ENCODE results near the gene UBAC1.

Gene UBAC1

DNA sequence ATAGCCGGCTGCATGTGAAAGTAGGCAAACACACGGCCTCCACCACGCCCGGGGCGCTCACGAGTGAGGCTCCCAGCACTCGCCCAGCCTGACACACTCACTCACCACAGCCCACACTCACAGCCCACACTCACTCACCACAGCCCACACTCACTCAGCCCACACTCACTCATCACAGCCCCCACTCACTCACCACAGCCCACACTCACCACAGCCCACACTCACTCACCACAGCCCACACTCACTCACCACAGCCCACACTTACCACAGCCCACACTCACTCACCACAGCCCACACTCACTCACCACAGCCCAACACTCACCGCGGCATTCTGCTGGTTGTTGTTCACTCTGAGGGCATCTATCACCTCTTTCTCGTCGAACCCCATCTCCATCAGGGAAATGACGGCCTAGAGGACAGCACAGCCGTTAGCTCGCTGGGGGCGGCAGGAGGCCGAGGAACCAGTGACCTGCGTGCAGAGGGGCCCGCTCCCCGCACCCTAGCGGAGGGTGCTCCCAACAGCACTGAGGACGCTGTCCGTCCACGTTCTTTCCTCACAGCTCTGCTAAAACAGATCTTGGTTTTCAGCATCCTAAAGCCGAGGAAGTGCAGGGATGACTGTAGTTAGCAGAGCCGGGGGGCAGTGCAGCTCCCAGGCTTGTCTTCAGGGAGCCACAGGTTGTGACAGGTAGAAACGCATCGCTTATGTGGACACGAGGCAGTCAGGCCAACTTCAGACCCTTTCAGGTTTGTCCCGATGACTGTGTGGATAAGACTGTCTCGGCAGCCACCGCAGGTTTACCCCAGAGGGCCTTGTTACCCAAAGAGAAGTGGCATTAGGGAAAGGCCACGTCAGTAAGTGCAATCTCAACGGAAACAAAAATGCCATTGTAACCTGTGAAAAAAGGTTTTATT lies 21.6 kb downstream of the UBAC1 start:
- no peak for DNase-seq (ENCODE audit: low read depth)

DNA sequence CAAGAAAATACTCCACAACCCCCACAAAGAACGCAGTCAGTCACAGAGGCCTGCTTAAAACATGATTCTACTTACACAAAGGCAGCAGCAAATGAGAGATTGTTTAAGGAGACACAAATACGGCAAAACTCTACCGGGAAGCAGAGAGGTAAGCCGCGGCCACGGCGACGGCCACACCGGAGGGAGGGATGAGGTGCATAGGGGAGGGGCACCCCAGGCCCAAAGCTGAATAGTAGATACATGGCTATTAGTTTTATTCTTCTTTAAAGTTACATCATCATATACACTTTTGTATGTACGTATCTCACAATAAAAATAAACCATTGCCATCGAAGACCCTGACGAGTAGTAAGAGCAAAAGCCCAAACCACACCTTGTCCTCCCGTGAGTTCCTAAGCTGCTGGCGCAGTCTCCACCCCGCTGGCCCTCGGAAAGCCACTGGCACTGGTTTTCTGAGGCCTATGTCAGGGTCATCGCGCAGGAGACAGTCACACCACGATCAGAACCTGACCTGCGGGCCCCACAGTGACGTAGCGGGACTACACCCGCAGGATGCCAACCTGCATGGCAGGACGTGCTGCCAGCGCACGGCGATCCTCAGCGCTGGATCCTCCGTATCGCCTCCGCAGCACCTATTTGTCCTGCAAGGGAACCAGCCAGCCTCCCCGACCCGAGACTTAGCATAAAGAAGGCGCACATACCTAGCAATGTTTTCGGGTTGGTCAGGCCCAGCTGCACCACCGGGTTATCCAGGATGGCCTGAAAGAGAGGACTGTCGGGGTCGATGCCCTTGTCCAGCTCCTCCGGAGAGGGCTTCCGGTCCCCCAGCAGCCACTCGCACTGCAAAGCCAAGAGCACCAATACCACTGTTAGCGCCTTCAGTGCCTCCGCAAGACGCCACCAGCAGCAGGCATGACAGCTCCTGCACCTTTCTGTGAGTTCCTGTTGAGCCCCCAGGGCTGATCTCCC lies 23.4 kb downstream of the UBAC1 start:
- DNase-seq (ENCODE audit: low read depth), result no peak

DNA sequence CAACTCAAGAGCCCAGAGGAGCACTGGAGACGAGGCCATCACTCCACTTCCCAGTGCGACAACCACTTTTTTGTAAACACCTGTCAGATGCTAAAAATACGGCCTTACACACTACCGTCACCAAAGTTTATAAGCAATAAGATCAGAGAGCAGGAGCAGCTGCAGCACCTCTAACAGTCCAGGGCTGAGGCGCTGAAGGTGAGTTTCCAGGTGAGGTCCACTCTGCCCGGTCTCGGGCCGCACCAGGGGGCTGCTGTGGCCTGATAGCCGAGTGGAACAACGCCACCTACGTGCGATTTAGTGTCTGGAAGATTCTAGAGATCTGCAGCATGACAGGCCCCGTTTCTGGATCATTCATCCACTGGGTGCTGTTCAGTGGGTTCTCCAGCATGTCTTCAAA lies 28.1 kb downstream of the UBAC1 start:
- DNase-seq (ENCODE audit: low read depth), result no peak

DNA sequence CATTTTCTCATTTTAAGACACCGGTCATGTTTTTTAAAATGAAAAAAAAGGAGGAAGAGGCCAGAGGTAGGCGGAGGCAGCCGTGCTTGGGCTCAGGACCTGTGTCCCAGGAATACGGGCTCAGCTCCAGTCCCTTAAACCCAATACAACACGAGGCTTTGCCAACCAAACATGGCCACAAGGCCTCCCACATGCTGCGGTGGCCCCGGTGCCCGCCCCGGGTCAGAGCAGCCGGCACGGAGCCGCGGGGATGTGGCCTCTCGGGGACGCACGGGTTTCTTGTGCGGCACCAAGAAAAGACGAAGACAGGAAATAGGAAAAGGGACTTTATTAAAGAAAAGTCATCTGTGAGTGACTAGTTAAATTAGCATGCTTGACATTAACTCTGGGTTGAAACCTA lies 28.5 kb downstream of the UBAC1 start:
- no peak for DNase-seq (ENCODE audit: low read depth)

DNA sequence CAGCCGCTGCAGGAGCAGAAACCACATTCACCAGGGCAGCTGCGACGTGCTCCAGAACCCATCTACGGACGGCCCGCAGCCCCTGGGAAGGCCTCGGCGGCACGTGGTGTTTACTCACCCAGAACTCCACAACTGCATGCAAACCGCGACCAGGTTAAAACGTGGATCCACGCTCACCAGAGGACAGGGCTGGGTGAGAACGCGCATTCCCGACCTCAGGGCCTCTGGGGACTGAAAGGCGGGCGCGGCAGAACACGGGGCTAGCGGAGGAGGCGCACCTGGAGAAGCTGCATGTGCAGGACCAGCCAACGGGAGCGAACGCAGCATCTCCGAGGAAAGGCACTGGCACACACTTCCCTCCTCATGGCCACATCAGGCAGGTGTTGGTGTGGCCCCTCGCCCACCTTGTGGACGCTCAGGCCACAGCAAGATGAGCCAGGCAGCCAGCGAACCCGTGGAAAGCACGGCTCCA lies 29.8 kb downstream of the UBAC1 start:
- no peak for DNase-seq (ENCODE audit: low read depth)

DNA sequence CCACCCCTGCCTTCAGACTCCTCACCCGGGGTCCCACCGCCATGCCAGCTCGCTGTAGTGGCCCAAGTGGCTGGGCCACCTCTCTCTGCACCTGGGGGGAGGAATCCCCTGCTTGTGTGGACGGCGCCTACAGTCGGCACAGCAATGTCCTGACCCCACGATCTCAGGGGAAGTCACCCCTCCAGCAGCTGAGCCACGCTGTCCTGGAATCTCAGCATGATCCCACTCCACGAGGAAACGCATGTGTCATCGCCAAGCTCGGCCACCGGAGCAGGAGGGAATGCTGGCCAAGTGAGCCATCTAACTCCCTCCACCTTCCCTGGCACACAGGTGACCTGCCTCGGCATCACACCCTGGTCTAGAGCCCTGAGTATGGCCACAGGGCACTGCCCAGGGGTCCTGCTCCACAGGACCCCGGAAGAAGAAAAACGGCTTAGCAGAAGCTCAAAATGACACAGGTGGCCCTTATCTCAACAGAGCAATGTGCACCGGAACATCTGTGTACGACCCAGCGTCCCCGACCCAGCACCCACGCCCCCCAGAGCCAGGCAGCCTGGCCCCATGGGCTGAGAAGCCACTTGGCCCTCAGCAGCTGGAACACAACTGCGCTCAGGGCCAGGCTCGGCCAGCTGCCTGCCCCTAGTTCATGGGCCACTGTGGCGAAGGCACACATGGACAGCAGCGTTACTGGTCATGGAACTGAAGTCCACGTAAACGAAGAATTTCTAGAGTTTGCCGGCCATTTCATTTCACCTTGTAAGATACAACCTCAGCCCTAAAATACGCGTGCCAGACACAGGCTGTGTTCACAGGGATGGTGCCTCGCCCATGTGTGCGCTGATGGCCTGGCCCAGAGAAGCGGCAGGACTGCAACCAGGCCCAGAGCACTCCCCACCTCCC lies 30.5 kb downstream of the UBAC1 start:
- DNase-seq (ENCODE audit: low read depth), result no peak

DNA sequence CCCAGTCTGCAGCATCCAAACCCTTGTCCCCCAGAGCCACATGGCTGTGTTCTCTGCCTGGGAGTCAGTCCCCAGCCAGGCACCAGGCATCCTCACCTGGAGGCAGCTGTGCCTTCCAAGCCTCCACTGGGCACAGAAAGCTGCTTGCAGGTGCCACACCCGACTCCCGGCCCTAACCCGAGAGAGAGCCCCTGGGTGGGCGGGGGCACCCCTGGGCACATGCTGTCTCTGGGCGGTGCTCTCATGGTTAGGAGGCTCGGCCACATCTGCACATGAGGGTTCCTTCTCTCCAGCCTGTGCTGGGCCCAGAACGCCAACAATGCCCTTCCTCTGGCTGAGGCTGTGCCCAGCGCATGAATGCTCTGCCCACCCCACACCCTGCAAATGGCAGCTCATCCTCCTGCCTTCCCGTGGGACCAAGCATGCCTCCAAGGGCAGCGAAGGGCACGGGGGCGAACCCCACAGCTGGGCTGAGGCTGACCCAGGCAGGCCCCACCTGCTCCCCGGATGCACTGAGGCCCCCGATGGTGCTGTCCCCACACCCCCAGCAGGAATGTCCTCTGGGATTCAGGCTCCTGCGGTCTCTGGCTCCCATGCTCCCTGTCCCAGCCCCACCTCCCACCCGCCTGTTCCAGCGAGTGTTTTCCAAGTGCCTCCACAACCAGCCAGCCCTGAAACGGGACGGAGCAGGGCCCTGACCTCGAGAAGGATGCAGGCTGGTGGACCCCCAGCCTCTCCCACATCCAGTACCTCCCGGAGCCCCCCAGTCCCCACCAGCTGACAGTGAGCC lies 31.3 kb downstream of the UBAC1 start:
- DNase-seq (ENCODE audit: low read depth), result no peak

DNA sequence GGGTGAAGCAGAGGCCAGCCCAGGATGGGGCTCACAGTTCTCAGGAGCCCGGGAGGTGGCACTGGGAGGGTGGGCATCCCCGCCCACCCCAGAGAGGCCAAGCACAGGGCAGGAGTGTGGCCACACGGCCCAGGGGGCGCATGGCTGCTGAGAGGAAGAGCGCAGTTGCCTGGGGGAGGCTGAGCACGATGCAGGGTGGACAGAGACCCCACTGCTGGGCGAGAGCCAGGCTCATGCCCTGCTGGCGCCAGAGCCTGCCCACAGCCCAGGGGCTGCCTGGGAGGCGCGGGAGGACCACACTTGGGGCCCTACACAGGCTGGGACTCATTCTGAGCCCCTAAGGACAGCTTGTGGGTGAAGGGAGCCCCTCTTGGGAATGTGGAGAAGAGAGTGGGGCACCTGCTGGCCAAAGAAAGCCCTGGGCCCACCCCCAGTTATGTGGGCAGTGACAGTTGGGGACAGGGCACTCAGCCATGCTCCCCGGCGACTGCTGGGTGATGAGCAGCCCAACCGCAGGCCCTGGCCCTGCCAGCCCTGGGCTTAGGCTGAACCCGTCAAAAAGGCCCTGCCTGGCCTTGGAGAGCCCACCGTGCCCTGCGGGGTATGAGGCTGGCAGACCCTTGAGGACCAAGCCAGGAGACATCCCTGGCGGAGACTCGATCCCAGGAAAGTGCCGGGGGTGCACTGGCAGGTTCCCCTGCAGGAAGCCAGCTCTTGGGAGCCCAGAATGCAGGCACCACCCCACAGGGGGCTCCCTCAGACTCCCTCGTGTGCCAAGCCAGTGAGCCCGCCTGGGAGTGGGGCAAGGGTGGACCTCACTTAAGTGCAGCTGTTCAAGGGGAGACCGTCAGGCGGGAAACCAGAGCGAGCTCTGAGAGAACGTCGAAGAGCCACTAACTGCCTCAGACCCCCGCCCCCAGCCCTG lies 32.2 kb downstream of the UBAC1 start:
- DNase-seq (ENCODE audit: low read depth), result no peak

DNA sequence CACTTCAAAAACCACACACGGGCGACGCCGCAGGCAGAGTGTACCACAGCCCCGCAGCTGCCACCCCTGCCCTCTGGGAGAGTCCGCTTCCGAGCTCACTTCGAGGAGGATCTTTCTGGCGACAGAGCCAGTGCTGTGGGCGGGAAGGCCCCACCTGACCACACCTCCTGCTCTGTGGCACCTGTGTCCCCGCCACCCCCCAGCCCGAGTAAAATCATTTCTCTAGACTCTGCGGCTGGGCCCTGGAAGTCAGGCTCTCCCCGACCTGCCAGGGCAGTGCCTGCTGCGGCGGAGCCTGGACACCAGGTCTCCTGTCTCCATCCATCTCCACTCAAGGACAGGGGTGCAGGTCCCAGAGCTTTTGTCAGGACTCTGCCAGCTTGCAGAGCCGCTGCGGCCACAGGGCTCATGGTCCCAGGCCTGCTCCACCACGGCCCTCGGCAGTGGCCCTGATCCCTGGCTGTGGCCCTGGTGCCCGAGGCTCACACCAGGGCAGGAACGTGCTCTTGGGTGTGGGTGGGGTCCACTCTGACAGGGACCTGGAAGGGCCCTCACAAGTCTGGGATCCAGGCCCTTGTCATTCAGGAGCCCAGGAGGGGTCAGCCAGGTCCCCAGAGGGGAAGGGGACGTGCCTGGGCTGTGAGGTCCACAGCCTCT lies 33.0 kb downstream of the UBAC1 start:
- no peak for DNase-seq (ENCODE audit: low read depth)

DNA sequence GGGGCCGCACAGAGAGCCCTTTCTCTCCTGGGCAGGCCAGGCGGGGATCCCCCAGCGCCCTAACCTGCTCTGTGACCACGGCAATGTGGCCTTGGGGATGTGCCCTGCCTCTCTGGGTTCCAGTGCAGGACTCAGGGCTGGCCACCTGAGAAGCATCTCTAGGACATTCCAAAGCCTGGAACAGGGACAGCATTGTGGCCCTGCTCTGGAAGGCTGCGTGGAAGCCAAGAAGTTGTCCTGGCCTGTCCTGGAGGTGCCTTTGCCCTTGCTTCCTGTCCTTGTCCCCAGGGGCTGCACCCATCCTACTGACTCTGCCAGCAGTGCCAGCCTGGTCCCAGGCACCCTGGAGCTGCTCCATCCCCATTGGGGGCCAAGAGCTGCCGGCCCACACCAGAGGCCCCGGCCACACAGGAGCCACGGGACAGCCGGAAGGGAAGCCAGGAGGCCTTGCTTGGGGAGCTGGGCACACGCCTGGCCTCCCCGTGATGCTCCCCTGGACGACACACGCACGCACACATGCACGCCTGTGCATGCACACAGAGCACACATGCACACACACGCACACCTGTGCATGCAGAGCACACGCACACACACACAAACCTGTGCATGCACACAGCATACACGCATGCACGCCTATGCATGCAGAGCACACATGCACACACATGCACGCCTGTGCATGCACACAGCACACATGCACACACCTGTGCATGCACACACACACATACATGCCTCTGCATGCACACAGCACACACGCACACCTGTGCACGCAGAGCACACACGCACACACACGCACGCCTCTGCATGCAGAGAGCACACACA lies 33.8 kb downstream of the UBAC1 start:
- DNase-seq (ENCODE audit: low read depth), result no peak

DNA sequence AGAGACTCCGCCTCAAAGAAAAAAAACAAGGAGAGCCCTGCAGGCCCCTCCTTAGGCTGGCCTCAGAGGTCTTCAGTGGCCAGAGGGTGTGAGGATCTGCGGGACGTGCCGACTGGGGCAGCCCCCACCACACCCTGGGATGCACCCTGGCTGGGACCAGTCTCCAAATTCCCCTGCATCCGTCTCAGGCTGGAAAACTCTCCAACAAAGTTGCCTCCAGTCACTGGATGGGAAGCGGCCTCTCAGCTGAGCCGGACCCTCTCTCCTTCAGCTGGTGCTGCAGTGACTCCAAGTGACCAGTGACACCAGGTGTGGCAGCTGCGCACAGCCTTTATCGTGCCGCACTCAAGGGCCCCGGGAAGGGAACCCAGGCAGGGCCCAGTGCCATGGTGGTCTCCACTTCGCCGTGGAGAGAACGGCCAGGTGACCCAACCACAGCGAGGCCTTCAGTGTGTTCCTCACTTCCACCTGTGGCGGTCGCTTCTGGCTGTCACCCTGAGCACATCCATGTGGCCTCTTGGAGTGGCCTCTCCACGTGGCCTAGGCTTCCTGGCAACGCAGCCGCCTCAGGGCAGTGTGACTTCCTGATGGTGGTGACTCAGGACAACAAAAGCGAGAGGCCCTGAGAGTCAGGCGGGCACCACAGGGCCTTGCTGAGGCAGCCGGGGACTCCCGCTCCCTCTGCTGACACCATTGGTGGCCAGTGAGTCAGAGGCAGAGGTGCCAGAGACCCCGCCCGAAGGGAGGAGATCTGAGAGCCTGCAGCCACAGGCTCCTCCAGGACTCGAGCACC lies 34.6 kb downstream of the UBAC1 start:
- peak; percentile 59 for DNase-seq (ENCODE audit: low read depth)

DNA sequence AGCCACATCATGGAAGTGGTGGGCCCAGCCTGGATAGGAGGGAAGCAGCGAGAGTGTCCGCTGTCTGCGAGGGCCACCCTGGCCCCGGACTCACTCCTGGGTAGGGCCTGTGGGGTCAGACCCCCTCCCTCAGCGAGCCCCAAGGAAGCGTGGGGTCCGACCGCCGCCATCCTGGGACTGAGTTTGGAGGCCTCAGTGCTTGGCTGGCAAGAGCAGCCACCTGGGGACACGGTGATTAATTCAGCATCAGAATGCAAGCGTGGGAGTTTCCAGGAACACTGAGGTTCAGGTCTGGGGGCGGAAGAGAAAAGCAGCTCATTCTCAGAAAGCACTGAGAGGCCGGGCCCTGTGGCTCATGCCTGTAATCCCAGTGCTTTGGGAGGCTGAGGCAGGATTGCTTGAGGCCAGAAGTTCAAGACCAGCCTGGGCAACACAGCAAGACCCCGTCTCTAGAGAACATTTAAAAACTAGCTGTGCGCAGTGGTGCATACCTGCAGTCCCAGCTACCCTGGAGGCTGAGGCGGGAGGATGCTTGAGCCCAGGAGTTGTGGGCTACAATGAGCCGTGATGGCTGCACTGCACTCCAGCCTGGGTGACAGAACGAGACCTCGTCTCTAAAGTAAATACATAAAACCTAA lies 35.6 kb downstream of the UBAC1 start:
- DNase-seq (ENCODE audit: low read depth), result no peak

DNA sequence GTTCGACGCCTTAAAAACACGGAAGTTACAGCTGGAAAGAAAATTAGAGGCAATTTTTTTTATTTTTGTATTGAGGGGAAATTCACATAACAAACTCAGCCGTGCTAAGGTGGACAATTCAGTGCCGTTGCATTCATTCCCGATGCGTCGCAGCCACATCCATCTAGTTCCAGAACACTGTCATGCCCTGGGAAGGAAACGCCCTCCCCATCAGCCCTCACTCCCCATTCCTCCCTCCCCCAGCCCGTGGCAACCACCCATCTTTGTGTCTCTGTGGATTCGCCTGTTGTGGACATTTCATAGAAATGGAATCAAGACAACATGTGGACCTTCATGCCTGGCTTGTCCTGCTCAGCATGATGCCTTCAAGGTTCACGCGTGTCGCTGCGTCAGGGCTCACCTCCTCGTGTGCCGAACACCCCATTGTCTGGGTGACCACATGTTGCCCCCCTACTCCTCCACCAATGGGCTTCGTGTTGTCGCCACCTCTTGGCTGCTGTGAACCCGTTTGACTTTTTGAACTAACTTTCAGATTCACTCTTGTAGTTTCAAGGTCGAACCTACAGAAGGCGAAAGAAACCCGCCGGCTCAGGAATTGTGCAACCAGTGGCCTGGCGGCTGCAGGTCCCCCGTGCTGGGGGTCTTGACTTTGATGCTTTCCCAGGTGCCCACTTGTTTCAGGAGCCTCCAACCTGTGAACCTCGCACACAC lies 36.4 kb downstream of the UBAC1 start:
- DNase-seq (ENCODE audit: low read depth), result no peak

DNA sequence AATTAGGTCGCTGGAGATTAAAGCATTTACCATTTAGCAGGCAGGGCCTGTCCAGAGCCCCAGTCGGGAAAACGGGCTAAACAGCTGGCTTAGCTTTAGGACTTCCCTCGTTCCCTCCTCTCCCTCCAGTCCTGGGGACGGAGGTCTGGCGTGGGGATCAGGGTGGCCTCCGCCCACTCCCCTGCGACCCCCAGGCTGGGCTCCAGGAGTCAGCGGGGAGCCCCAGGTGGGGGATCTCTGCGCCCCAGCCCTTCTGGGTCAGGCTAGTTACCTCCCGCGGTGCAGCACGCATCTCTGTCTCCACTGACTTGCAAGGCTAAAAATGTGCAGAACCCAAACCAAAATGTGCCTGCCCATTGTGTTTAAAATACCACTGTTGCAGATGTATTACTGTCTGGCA lies 37.7 kb downstream of the UBAC1 start:
- no peak for DNase-seq (ENCODE audit: low read depth)

DNA sequence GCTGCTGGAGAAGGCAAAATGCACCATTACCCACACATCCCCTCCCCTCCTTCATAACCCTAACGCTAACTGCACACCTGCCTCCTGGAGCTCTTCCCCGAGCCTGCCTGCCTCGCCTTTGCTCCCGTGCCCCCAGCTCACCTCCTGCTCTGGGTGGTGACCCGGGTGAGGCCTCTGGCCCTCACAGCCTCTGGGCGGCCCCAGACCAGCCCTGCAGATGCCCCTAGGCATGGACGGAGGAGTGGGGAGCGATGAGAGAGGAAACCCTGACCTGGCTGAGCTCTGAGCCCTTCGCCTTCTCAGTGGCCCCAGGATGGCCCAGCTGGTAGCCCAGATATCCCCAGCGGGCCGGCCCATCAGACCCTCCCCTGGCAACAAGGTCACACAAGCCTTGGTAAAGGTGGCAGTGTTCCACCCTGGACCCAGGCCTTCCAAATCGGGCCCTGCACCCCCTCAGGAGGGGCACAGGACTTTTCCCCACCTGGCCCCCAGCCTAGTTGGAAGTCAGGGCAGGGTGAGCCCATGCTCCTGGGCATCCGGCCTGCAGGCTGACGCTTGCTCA lies 39.3 kb downstream of the UBAC1 start:
- no peak for DNase-seq (ENCODE audit: low read depth)

DNA sequence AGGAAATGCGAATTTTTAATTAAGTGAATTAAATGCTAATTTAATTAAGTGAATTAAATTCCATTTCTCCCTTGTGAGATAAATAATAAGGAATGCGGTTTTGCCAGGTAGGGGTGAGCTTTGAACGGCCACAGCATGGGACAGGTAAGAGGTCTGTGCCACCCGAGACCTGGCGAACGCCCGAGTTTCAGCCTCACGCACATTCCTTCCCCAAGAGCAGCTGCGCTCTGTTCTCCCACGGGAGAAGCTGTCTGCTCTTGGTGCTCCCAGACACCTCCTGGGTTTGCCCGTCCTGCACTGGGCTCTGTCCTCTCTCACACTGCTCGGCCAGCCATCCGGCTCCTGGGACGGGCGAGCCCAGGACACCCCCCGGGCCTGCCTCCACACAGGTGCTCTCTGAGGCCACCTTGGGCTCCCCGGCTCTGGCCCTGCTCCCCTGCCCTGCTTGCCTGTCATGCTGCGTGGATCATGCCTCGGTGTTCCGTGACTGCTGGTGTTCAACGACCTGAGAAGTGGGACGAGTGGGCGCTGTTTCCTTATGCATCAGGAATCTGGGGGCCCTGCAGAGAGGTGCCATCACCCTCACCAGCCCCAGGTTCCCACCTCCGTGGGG lies 40.1 kb downstream of the UBAC1 start:
- no peak for DNase-seq (ENCODE audit: low read depth)

All from CMK (cell line).